Endodermal cell (in vitro differentiated cells): ENCODE data around the gene RNF32. TPM values are rescaled to one million over a fixed set of nuclear protein-coding genes. Genes with fewer than 3 reads are reported as not detected.

Experiments
- DNase-seq: peaks from one replicate; pipeline ENCODE4 v3.0.0-alpha.2; 2017
- H3K27ac ChIP-seq: 2 replicates; pipeline ENCODE4 v1.5.1; 2013; ENCODE audit warnings: mild to moderate bottlenecking, low read depth, low read length, moderate library complexity
- H3K27me3 ChIP-seq: 2 replicates; pipeline ENCODE4 v1.6.1; 2013; ENCODE audit warnings: mild to moderate bottlenecking, low read length, moderate library complexity; ENCODE audit not compliant: insufficient read depth, control insufficient read depth, poor library complexity, severe bottlenecking
- H3K36me3 ChIP-seq: 2 replicates; pipeline ENCODE4 v1.7.0; 2013; ENCODE audit warnings: mild to moderate bottlenecking, low read length, moderate library complexity; ENCODE audit not compliant: control insufficient read depth, insufficient read depth
- H3K4me1 ChIP-seq: one replicate; pipeline ENCODE4 v1.7.0; 2013; ENCODE audit warnings: low read length; ENCODE audit not compliant: control insufficient read depth, insufficient read depth
- H3K4me3 ChIP-seq: 2 replicates; pipeline ENCODE4 v1.5.1; 2013; ENCODE audit warnings: mild to moderate bottlenecking, low read length, moderate library complexity
- H3K9ac ChIP-seq: 2 replicates; pipeline ENCODE4 v1.6.1; 2013; ENCODE audit warnings: mild to moderate bottlenecking, low read length, moderate library complexity; ENCODE audit not compliant: poor library complexity, severe bottlenecking; ENCODE audit errors: extremely low read depth
- H3K9me3 ChIP-seq: 2 replicates; pipeline ENCODE4 v1.6.1; 2013; ENCODE audit warnings: mild to moderate bottlenecking, low read length, moderate library complexity; ENCODE audit not compliant: control insufficient read depth
- H3K27ac Mint-ChIP-seq: 2 replicates; pipeline ENCODE4 v1.8.0; 2020; ENCODE audit warnings: mixed read lengths
- H3K27me3 Mint-ChIP-seq: 2 replicates; pipeline ENCODE4 v1.8.0; 2021; ENCODE audit warnings: mild to moderate bottlenecking, mixed read lengths; ENCODE audit not compliant: insufficient read depth
- H3K36me3 Mint-ChIP-seq: 2 replicates; pipeline ENCODE4 v1.8.0; 2020; ENCODE audit warnings: low read depth, mixed read lengths
- H3K4me1 Mint-ChIP-seq: 2 replicates; pipeline ENCODE4 v1.8.0; 2020; ENCODE audit warnings: mixed read lengths
- H3K4me3 Mint-ChIP-seq: 2 replicates; pipeline ENCODE4 v1.8.0; 2020; ENCODE audit warnings: mild to moderate bottlenecking, moderate library complexity, mixed read lengths
- H3K9me3 Mint-ChIP-seq: 2 replicates; pipeline ENCODE4 v1.8.0; 2020; ENCODE audit warnings: mild to moderate bottlenecking, mixed read lengths
- WGBS, 2 experiments: methylation state at CpG; one replicate each; pipeline versions ENCODE4 v1.1.5 to v1.1.7; 2013; ENCODE audit warnings: missing lambda C conversion rate in 2 of 2, mixed read lengths in 1 of 2; ENCODE audit not compliant: insufficient coverage in 1 of 2, insufficient read length in 1 of 2; 5-methylcytosine and 5-hydroxymethylcytosine counted together
- total RNA-seq, 2 donors: library from RNA; stranded (reverse); fragmentation: NEBNext Ultra II Directional in 1 of 2; extraction: Animal tissue kit (Norgen Biotek cat#: 25700) in 1 of 2; gene quantifications; 2 replicates in 1 of 2; 3 replicates in 1 of 2; pipeline ENCODE4 v1.2.1, GENCODE V29; 2021
- TF ChIP-seq, protein P1 (sequence below): fragments of 200-600 bp; sonication (generic); conservative IDR thresholded peaks from 2 replicates; pipeline ENCODE4 v1.5.0; 2021; ENCODE audit warnings: antibody characterized with exemption, mild to moderate bottlenecking

Gene RNF32
- total RNA-seq, 2 donors from 2014 or later: 1.1 to 2.5 TPM

DNA sequence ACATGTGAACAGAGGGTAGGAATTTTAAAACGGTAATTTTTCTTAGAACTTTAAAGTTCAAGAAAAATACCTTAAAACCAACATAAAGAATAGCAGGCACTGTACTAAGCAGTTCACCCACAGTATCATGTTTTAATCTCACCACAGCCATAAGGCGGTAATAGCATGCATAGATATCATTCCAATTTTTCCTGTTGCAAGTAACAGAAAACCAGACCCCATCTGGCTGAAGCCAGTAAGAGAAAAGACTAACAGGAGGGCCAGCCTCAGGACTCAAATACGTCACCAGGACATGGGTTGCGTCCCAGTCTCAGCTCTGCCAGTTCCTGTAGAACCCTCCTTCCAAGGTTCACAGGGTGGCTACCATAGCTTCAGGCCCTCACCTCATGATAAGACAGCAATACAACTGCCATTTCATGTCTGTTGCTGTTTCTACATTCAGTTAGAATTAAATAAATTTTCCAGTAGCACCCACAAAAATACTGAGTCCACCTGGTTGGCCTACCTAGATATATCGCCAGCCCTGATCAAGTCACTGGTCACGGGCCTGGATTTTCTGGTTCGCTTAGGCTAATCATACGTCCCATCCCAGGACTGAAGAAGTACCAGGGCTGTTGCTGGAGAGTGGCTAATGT lies 2.0 kb upstream of the RNF32 start:
- peaks cover 4% of the 10 kb centered on the region for H3K4me1 ChIP-seq
- H3K9me3 Mint-ChIP-seq: peaks cover 11% of the 10 kb centered on the region
- no peaks in the 10 kb centered on the region for H3K27me3 ChIP-seq
- peaks cover 7% of the 10 kb centered on the region for H3K36me3 Mint-ChIP-seq
- H3K9ac ChIP-seq: no peak overlapping the region
- H3K27me3 Mint-ChIP-seq: peaks cover 11% of the 10 kb centered on the region
- DNase-seq: no peak
- no peaks in the 10 kb centered on the region for H3K36me3 ChIP-seq
- H3K27ac Mint-ChIP-seq: no peak overlapping the region
- WGBS, 2 experiments: 95% methylated on average over 8 of the region's 8 CpGs; no CpG with 5 or more reads in 1 of the 2 experiments
- TF ChIP-seq, protein P1, sequence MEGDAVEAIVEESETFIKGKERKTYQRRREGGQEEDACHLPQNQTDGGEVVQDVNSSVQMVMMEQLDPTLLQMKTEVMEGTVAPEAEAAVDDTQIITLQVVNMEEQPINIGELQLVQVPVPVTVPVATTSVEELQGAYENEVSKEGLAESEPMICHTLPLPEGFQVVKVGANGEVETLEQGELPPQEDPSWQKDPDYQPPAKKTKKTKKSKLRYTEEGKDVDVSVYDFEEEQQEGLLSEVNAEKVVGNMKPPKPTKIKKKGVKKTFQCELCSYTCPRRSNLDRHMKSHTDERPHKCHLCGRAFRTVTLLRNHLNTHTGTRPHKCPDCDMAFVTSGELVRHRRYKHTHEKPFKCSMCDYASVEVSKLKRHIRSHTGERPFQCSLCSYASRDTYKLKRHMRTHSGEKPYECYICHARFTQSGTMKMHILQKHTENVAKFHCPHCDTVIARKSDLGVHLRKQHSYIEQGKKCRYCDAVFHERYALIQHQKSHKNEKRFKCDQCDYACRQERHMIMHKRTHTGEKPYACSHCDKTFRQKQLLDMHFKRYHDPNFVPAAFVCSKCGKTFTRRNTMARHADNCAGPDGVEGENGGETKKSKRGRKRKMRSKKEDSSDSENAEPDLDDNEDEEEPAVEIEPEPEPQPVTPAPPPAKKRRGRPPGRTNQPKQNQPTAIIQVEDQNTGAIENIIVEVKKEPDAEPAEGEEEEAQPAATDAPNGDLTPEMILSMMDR: no peak
- peak overlapping the region; percentile 74 for H3K4me3 Mint-ChIP-seq
- no peaks in the 10 kb centered on the region for H3K9me3 ChIP-seq
- H3K4me1 Mint-ChIP-seq: peaks cover 11% of the 10 kb centered on the region
- H3K4me3 ChIP-seq: no peak overlapping the region
- H3K27ac ChIP-seq: no peak overlapping the region

DNA sequence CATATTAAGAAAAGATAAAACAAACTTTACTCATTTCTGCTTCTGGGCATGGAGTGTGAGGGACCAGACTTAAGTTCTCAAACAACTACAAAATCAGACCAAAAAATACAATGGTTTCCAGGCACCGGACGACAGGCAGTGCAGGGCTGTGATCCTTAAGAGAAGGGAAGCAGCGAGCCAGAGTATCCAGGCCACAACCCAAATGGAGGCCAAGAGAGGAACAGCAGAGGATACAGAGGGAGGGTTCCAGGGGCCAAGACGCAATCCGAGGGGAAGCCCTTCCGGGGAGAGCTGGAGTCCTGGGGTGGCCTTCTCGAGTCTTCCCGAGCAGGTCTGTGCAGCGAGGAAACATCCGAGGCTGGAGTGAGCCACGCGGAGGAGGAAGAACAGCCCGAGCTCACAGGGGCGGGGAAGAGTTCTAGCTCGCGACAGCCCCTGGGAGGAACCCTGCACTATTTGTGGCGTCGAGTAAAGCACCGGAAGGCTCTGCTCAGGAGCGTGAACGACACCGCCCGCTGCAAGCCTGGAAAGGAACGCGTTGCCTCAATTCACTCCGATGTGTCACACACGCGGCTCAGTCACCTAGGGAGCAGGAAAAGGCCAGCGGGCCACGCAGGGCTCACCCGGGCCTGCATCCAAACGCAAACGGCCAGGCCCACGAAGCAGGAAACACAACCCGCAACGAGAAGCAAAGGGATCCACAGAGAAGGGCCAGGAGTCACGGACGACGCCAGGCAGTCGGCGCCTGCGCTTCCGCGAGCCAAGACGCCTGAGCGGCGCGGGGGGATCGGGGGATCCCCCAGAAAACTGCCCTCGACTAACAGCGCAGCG lies 933 bp upstream of the RNF32 start:
- peak overlapping the region; percentile 74 for H3K4me3 Mint-ChIP-seq
- WGBS, 2 experiments: 95 to 96% methylated on average over 31 to 52 of the region's 52 CpGs
- TF ChIP-seq, protein P1: no peak
- no peak for DNase-seq
- peaks cover 11% of the 10 kb centered on the region for H3K9me3 Mint-ChIP-seq
- H3K36me3 Mint-ChIP-seq: peaks cover 7% of the 10 kb centered on the region
- H3K4me1 ChIP-seq: peaks cover 4% of the 10 kb centered on the region
- no peaks in the 10 kb centered on the region for H3K36me3 ChIP-seq
- H3K27ac Mint-ChIP-seq: peak overlapping the region; percentile 81
- H3K9ac ChIP-seq: no peak overlapping the region
- H3K4me1 Mint-ChIP-seq: peaks cover 11% of the 10 kb centered on the region
- H3K4me3 ChIP-seq: peak overlapping the region; percentile 71
- H3K27me3 ChIP-seq: no peaks in the 10 kb centered on the region
- peaks cover 11% of the 10 kb centered on the region for H3K27me3 Mint-ChIP-seq
- H3K9me3 ChIP-seq: no peaks in the 10 kb centered on the region
- no peak overlapping the region for H3K27ac ChIP-seq

DNA sequence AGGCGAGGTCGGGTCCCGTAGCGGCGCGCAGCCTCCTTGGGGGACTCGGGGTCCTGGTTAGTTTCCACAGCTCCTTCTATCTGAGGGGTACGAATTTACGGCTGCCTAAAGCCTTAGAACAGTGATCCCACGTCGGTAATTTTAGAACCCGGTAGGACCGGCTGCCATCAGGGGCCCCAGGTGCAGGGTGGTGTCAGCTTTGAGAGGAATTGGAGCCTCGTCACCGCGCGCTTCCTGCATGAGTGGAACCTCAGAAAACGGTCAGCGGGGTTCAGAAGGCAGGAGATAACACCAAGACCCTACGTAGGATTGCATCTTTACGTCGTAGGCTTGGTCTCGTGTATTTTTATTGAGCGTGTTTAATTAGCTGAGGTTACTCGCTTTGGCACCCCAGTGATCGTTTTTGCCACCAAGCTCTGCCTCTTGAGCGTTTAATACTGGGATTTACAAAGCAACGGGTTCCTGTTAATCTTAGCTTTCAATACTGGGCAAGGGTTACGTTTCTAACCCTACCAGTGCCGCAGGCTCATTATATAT lies 443 bp downstream of the RNF32 start:
- Mint-ChIP-seq H3K36me3 (peaks cover 7% of the 10 kb centered on the region), H3K4me1 (peaks cover 11% of the 10 kb centered on the region), H3K9me3 (peaks cover 11% of the 10 kb centered on the region), H3K27ac (peak overlapping the region; percentile 88), H3K4me3 (peak overlapping the region; percentile 74), H3K27me3 (peaks cover 11% of the 10 kb centered on the region)
- peak overlapping the region; percentile 89 for H3K9ac ChIP-seq
- TF ChIP-seq, protein P1: no peak
- H3K4me1 ChIP-seq: peaks cover 4% of the 10 kb centered on the region
- H3K4me3 ChIP-seq: peak overlapping the region; percentile 79
- DNase-seq: no peak
- no peaks in the 10 kb centered on the region for H3K27me3 ChIP-seq
- no peaks in the 10 kb centered on the region for H3K36me3 ChIP-seq
- WGBS, 2 experiments: 8 to 21% methylated on average over 21 to 30 of the region's 30 CpGs
- H3K27ac ChIP-seq: no peak overlapping the region
- H3K9me3 ChIP-seq: no peaks in the 10 kb centered on the region
